Measurements from ENCODE around the gene CYP19A1.

CYP19A1 gene

GRCh38 chr15:51313644-51314280 is 24.6 kb downstream of the CYP19A1 start:
- no peak for TF ChIP-seq CTCF (IDR thresholded peaks at IDR 0.05; ENCODE audit: borderline replicate concordance, insufficient read depth, low read depth, low read length)
- H3K4me3 ChIP-seq (ENCODE audit: low read depth, low read length), result no peak overlapping the region

GRCh38 chr15:51313074-51313393 is 25.4 kb downstream of the CYP19A1 start:
- H3K4me3 ChIP-seq (ENCODE audit: low read depth, low read length), result no peak overlapping the region
- TF ChIP-seq CTCF (IDR thresholded peaks at IDR 0.05; ENCODE audit: borderline replicate concordance, insufficient read depth, low read depth, low read length), result no peak

GRCh38 chr15:51312166-51313073 is 26.0 kb downstream of the CYP19A1 start:
- no peak overlapping the region for H3K4me3 ChIP-seq (ENCODE audit: low read depth, low read length)
- TF ChIP-seq CTCF (IDR thresholded peaks at IDR 0.05; ENCODE audit: borderline replicate concordance, insufficient read depth, low read depth, low read length), result no peak

- no peak for TF ChIP-seq CTCF (IDR thresholded peaks at IDR 0.05; ENCODE audit: borderline replicate concordance, insufficient read depth, low read depth, low read length)
Measured at GRCh38 chr15:51311510-51311909, 26.9 kb downstream of the CYP19A1 start.

GRCh38 chr15:51310064-51310463 is 28.3 kb downstream of the CYP19A1 start:
- H3K4me3 ChIP-seq (ENCODE audit: low read depth, low read length), result no peak overlapping the region
- TF ChIP-seq CTCF (IDR thresholded peaks at IDR 0.05; ENCODE audit: borderline replicate concordance, insufficient read depth, low read depth, low read length), result no peak

More at GRCh38 chr15:51311510-51311909, 26.9 kb downstream of the CYP19A1 start:
- no peak overlapping the region for H3K4me3 ChIP-seq (ENCODE audit: low read depth, low read length)

- no peak overlapping the region for H3K4me3 ChIP-seq (ENCODE audit: low read depth, low read length)
- TF ChIP-seq CTCF (IDR thresholded peaks at IDR 0.05; ENCODE audit: borderline replicate concordance, insufficient read depth, low read depth, low read length), result no peak
Measured at GRCh38 chr15:51307811-51308210, 30.6 kb downstream of the CYP19A1 start.

GRCh38 chr15:51307325-51307724 is 31.1 kb downstream of the CYP19A1 start:
- no peak overlapping the region for H3K4me3 ChIP-seq (ENCODE audit: low read depth, low read length)
- no peak for TF ChIP-seq CTCF (IDR thresholded peaks at IDR 0.05; ENCODE audit: borderline replicate concordance, insufficient read depth, low read depth, low read length)
